Measurements from ENCODE around the gene SLC24A3.

The SLC24A3 gene

GRCh38 chr20:19557291-19557690 lies 344.8 kb downstream of the SLC24A3 start:
- DNase-seq = no peak

GRCh38 chr20:19560881-19561480 lies 348.5 kb downstream of the SLC24A3 start:
- no peak for DNase-seq

GRCh38 chr20:19562426-19562825 lies 350.0 kb downstream of the SLC24A3 start:
- no peak for DNase-seq

GRCh38 chr20:19564261-19564660 lies 351.8 kb downstream of the SLC24A3 start:
- DNase-seq = no peak

- DNase-seq = no peak
Measured at GRCh38 chr20:19565736-19566135, 353.3 kb downstream of the SLC24A3 start.

GRCh38 chr20:19566226-19566945 lies 353.9 kb downstream of the SLC24A3 start:
- DNase-seq = no peak

GRCh38 chr20:19568128-19568527 lies 355.7 kb downstream of the SLC24A3 start:
- DNase-seq = no peak

GRCh38 chr20:19571996-19572395 lies 359.6 kb downstream of the SLC24A3 start:
- DNase-seq = no peak

GRCh38 chr20:19577692-19578091 lies 365.2 kb downstream of the SLC24A3 start:
- DNase-seq = no peak

GRCh38 chr20:19582782-19583181 lies 370.3 kb downstream of the SLC24A3 start:
- no peak for DNase-seq

GRCh38 chr20:19583532-19584175 lies 371.2 kb downstream of the SLC24A3 start:
- DNase-seq = no peak

GRCh38 chr20:19588241-19588640 lies 375.8 kb downstream of the SLC24A3 start:
- DNase-seq = no peak

- DNase-seq = no peak
Measured at GRCh38 chr20:19588732-19589131, 376.3 kb downstream of the SLC24A3 start.

GRCh38 chr20:19589787-19590362 lies 377.4 kb downstream of the SLC24A3 start:
- DNase-seq = no peak

- no peak for DNase-seq
Measured at GRCh38 chr20:19590382-19590781, 377.9 kb downstream of the SLC24A3 start.

GRCh38 chr20:19593762-19594161 lies 381.3 kb downstream of the SLC24A3 start:
- no peak for DNase-seq

GRCh38 chr20:19594896-19595295 lies 382.5 kb downstream of the SLC24A3 start:
- no peak for DNase-seq

- DNase-seq = no peak
Measured at GRCh38 chr20:19598117-19598850, 385.8 kb downstream of the SLC24A3 start.

GRCh38 chr20:19599200-19599599 lies 386.8 kb downstream of the SLC24A3 start:
- DNase-seq = no peak

GRCh38 chr20:19600042-19600441 lies 387.6 kb downstream of the SLC24A3 start:
- no peak for DNase-seq

GRCh38 chr20:19601126-19601810 lies 388.8 kb downstream of the SLC24A3 start:
- DNase-seq = no peak

GRCh38 chr20:19602675-19603375 lies 390.4 kb downstream of the SLC24A3 start:
- DNase-seq = no peak

All from amniotic stem cell (primary cell).